Activated effector memory CD4-positive, alpha-beta T cell treated with Interleukin-2 at 50 U/mL for 16 hours (primary cell): ENCODE data around the gene KCTD18.

ENCODE experiments used
- DNase-seq: peaks from one replicate; pipeline ENCODE4 v3.0.0-alpha.2; 2020

KCTD18 gene

GRCh38 chr2:200453853-200454534 is 55.9 kb downstream of the KCTD18 start:
- no peak for DNase-seq

- no peak for DNase-seq
These were observed 56.6 kb downstream of the KCTD18 start for GRCh38 chr2:200453142-200453852.

GRCh38 chr2:200452377-200452776 is 57.5 kb downstream of the KCTD18 start:
- DNase-seq: no peak

DNA sequence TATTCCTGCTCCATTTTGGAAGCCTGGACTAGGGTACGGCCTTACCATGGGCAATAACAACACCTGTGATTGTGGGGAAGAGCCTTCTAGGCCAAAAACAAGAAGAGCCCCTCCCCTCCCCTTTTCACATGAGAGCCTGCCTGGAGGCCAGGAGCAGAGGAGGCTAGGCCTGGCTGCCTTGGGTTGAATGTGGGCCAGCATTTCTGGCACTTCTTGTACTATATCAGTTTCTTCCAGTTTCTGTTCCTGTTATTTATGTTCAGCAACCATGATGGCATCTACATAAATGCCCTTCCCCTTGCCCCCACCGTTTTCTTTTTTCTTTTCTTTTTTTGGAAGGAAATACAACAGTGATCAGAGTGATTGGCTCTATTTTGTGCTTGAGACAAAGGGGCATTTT is 58.4 kb downstream of the KCTD18 start:
- no peak for DNase-seq

DNA sequence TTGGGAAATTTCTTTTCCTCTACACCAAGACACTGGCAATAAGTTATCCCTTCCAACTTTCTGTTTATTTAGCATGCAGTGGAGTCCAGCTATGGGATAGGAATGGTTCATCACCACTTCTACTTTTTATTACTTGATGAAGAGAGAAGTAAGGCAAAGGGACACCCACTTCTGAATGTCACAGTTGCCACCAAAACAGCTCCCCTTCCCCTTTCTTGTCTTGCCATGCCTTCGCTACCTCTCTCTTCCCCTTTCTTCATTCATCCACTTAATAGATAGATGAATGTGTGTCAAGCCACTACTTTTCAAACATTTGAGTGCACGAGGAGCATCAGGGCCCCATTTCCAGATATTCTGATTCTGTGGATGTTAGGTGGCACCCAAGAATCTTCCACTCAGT is 59.6 kb downstream of the KCTD18 start:
- no peak for DNase-seq

DNA sequence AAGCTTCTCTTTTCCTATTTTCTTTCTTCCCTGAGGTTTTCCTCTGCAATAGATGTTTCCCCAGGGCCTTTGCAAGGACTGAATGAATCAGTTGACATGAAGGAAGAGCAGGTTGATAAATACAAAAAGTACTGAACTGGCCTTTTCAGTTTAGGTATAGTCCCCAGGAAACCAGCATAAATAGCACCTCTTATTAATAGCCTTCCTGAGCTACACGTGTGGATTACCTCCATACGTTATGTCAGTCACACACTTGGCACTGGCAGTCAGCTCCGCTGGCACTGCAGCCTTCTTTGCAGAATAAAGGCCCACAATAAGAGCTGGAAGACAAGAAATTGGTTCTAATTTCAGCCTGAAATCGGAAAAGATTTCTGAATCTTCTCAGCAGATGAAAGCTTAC is 60.7 kb downstream of the KCTD18 start:
- DNase-seq: no peak

GRCh38 chr2:200448455-200448854 is 61.4 kb downstream of the KCTD18 start:
- no peak for DNase-seq

DNA sequence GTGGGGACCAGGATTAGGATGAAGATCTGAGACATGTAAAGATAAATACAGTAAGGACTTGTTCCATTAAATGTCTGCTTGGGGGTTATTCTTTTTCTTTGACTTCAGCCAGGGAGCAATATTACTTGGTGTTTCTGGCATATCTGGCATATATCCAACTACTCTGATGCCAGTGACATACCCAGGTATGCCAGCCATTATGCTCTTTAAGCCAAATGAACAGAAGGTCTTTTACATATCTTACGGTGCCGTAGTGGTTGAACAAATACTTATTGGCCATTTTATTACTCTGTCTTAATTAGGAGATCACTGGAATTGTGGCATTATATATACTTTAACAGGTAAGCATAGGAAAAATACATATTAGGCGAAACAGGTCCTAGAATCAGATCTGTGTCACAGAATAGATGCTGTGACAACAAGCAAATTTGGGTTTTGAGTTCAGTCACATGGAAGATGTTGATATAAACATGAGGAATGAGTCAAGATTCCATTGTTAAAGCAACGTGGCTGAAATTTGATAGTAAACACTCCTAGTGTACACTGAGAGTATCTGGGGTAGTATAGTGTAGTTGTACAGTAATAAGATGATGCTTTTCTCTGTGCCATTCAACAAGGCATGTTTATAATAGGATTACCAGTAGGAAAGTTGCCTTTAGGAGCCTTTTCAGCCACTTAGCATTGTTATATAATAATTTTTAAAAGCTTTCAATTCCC is 62.6 kb downstream of the KCTD18 start:
- no peak for DNase-seq

DNA sequence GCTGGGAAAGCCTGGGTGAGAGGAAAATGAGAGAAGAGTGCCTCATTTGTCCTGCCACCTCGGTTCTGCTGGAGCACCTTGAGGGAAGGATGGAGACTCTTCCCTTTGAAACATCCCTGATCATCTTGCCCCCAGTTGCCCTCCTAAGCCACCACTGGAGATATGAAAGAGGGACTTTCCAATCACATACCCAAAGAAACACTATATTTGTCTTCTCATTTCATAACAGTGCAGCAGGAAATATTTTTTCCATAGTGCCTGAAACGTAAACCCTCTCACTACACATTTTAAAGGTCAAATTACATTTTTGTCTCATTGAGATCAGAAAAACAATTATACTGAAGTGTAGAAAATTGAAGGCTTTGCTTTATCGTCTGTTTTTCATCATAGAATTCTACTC is 63.3 kb downstream of the KCTD18 start:
- no peak for DNase-seq

DNA sequence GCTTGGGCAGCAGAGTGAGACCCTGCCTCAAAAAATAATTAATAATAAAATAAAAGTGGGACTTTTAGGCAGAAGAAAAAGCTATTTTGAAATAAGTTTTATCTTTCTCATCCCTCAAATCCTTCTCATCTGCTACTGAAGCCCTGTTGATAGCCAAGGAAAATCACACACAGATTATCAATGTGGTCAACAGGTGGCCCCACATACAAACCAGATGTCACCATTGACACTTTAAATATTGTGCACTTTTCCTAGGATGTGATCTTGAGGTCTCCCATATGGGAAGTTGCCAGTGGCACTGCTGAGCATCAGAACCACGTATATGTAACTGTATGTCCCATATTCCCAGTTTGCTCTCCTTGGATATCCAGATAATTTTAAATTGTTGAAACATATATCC is 64.6 kb downstream of the KCTD18 start:
- no peak for DNase-seq

DNA sequence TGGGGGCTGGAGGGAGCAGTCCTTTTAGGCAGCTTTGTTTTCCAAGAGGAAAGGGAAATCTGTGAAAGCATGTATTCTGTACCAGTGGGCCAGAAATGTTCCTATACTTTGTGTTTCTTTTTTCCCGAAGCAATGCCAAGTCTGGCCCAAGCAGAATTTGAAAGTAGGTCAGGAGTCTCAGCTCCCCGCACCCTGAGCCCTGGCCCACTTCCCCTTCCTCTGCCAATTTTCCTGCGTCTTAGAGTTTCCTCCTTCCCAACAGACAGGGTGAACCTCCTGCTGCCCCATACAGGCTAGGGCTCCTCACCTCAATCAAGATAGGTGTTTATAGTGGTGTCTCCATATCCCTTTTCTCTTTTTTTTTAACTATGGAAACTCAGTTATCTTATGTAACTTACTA is 65.3 kb downstream of the KCTD18 start:
- DNase-seq: no peak

DNA sequence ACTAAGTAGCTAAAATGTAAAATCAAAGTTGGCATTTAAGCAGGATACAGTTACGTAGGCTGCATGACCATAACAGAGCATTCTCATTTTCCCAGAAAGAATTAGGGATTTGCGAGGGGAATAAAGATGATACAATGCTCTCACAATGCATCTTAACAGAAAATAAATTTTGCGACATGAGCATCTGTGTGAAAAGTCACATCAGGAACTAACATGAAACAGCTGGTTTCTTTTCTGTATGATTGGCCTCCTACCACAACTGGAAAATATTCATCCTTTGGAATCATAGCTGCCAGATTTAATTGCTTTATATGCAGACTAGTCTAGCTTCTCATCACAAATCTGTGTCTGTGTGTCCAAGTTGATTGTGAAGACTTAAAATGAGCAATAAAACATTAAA is 66.0 kb downstream of the KCTD18 start:
- DNase-seq: no peak

DNA sequence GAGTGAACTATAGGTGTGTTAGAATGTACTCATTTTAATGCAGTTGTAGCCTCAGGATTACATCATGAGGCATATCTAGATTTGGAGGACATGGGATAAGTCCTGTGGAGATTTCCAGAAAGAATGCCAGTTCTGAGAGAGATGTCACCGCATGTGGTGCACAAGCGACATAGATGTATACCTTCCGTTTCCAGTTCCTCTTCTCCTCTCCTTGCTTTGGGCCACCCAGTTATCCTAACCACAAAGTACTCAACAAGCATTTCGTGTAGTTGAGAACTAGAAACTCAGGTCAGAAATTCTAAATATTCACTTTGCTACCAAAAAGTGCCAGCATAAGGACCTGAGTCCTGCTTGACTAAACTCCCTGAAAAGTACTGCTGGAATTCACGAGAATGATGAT is 66.5 kb downstream of the KCTD18 start:
- no peak for DNase-seq

DNA sequence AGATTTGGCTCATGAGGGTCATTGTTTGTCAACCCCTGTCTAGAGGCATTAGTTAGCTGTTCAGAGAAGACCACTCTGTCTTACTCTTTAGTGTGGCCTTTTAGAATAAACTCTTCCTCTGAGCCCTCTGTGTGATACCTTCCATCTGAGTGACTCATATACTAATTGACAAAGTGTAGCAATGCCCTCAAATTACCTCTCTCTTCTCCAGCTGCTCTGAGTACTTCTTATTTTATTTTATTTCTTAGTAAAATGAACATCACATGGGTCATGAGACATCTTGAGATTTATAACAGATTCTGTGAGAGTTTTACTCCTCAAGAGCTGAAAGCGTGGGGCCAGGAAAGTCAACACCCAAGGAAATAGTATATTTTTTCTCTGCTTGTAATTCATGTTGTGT is 67.4 kb downstream of the KCTD18 start:
- DNase-seq: no peak

GRCh38 chr2:200439981-200440380 is 69.9 kb downstream of the KCTD18 start:
- DNase-seq: no peak
